ENCODE results near the gene PRICKLE1.

Gene PRICKLE1

DNA sequence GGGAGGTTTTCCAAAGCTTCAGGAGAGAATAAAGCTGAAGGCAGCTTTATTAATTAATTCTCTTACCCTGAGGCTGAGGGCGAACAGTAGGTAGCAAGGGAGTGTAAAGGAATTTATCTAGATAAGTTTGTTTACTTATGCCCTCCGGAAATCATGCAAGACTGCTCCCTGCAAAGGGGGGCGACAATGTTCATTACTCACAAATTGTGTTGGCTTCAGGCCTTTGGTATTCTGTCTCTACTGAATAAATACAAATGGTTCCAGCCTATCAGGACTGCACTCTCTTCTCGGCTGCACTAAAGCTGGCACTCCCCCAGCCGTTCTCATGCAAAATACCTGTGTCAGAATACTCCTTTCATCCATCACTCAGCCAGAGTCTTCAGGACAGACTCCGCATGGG is 142.8 kb downstream of the PRICKLE1 start:
- no peak for DNase-seq

DNA sequence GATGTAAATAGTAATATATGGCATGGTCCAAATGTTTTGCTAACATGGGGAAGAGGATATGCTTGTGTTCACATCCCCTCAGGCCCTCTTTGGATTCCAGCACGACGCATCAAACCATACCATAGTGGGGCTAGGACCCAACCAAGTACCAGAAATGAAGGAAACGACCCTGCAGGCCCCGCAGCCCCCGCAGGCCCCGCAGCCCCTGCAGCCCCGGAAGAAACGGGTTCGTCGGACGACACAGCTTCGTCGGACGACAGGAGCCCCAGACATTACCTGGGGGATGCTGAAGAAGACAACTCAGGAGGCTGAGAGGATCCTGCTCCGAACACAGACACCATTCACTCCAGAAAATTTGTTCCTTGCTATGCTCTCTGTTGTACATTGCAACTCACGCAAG is 143.7 kb downstream of the PRICKLE1 start:
- no peak for DNase-seq

DNA sequence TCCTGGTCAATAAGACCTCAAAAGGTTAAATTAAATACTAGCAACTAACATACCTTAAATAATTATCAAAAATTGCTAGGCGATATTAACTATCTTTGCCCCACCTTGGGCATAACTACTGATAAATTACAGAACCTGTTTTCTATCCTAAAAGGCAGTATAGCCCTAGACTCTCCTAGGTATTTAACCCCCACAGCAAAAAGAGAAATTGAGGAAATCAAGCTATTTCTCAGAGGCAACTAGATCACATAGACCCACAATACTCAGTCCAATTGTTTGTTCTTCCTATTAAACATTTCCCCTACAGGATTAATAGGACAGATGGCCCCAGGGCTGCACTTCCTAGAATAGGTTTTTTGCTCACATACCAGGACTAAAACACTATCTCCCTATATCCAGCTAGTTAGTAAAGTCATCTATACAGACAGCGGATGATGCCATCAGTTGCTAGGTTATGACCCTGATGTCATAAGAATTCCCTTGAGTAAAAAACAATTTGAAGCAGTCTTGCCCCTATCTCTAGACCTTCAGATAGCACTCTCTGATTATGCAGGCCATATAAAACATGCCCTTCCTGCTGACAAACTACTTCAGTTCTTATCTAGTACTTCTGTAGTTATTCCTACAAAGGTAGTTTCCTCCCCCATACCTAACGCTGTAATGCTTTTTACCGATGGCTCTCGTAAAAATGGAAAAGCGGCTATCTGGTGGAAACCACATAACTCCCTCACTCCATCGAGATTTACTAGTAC is 145.2 kb downstream of the PRICKLE1 start:
- no peak for DNase-seq

DNA sequence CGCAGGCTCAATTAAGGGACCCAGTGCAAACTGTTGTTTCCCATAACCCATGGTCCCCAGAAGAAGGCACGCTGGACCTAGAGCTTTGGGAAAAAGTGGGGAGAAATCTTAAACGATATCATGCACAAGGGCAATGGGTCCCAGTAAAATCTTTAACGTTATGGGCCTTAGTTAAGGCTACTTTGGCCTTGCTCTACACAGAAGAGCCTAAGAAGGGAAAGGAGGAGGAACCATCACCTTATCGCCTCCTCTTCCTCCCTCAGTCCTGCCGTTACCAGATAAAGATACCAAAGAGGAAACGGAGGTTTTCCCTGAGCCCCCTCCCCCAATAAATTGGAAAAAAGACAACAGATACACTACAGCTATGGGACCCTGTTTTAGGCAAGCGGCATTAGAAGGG is 146.7 kb downstream of the PRICKLE1 start:
- no peak for DNase-seq

DNA sequence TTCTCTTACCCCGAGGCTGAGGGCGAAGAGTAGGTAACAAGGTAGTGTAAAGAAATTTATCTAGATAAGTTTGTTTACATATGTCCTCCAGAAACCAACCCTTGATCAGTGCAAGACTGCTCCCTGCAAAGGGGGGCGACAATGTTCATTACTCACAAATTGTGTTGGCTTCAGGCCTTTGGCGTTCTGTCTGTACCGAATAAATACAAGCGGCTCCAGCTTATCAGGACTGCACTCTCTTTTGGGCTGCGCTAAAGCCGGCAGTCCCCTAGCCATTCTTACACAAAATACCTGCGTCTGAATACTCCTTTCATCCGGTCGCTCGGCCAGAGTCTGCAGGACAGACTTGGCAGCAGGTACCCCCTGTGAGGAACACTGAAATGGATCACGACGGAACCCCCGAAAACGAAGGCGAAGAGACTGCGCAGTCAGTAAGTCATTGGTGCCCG is 147.2 kb downstream of the PRICKLE1 start:
- DNase-seq = no peak

DNA sequence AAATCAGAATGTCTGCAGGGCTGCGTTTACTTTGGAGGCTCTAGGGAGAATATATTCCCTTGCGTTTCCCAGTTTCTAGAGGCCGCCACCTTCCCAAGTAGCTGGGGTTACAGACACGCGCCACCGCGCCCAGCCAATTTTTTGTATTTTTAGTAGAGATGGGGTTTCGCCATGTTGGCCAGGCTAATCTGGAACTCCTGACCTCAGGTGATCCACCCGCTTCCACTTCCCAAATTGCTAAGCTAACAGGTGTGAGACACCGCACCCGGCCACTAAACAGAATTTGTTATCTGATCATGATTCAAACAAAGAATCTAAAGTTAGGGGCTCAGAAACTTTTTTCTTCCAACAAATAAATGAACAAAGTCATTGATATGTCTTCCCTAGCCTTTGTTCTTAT is 148.9 kb downstream of the PRICKLE1 start:
- no peak for DNase-seq

DNA sequence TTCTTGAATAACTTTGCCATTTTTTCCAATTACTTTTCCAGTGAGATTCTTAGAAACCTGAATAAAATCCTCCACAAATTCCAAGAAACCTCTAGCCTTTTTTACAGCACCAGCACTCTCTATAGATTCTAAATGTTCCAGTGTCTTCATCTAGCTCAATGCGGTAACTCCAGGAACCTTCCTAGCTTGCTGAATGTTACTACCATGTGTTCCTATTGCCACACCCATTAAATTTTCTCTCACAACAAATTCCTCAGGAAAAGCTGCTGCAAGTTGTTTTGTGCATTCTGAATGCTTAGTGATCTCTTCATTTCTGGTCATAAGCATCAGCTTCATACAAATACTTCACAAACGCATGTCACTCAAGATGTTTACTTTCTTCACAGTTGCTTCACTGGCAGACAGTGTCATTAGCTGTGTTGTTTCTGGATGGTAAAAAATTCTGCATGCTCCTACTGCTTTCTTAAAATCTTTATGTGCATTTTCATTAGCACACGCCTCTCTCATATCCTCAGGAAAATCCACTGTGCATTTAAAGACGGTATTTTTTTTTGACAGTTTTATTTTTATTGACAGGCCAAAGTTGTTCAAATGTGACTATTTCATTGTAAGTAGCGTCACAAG is 156.9 kb downstream of the PRICKLE1 start:
- no peak for DNase-seq

DNA sequence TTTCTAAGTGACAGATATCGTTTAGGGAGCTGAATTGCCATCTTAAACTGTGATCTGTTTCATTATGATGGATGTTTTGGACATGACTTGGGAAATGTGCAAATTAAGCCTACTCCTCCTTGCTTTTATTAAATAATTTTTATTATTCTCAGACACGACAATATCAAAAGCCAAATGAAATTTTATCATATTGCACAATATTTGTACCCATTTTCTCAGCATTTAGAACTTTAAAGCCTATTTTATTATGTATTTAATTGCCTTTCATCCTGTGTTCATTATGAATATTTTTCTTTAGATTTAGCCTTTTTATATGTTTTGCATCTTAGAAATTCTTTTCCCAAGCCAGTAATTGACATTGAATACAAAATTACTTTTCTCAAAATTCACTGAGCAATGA is 160.7 kb downstream of the PRICKLE1 start:
- no peak for DNase-seq

DNA sequence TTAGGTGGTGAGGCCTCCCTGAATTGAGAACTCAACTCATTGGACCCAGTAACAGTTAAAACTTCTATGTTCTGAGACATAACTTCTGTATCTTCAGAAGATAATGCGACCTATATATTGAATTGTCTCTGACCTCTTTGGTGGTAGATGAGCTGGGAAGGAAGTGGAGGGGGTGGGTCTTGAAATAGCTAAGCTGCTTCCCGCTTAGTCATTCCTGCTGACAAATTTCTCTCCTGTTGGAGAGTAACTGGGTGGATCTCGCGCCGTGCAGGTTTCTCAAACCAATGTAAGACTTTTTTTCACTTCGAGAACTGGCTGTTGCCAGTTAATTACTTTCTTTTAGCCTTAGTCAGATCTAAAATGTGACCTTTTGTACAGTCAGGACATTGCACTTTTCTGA is 162.8 kb downstream of the PRICKLE1 start:
- DNase-seq = peak; percentile 35 to 51

DNA sequence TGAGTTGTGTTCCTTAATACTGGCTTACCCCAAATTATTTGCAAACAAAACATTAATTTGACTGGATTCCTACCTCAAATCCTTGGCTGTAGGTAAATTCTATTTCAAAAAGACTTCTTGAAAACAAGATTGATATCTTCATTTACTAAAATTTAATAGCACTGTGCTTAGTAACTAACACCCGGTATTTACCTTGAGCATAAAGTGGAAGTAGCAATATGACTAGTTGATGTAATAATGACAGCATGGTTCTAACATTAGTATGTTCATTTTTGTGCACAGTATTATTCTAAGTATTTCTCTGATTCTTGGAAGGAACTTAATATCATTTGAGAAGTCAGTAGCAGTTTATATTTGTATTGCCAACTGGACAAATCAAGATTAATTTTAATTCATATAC is 166.8 kb downstream of the PRICKLE1 start:
- DNase-seq = peak in 1 of 2 donors; percentile 18

DNA sequence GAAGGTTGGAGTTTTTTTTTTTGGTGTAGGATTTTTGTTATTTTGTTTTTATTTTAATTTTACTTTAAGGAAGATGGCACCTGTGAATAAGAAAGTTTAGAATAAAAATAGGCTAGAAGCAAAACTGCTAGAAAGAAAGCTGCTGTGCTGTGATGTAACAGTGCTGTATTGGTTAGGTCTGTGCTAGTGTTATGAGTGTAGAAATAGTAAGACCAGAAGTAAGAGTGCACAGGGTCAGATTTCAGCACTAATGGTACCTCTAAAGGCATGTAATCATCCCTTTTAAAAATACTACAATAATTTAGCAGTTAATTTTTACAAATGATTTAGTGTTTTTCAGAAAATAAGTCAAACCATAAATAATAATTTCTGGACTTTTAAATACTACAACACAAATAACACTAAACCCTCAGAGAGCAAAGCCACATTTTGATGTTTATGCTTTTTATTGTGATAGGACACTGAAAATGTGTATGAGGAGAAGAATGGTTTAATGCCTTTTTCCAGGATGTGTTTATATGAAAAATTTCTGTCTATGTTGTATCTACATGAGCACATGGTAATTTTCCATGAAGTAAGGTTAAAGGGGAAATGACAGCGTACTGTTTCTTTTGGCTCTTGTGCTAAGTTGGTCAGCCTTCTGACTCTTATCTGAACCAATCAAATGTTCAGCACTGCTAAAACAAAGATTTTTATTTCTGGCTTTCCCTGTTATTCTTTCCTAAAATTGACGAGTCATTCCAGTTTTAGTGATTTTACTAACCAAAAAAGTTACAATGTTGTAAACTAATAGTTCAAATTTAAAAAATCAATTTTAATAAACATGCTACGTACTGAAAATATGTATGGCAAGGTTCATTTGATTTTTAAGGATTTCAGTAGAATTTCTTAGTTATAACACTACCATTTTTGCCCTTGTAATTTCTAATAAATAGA is 167.4 kb downstream of the PRICKLE1 start:
- peak; percentile 41 to 42 for DNase-seq

DNA sequence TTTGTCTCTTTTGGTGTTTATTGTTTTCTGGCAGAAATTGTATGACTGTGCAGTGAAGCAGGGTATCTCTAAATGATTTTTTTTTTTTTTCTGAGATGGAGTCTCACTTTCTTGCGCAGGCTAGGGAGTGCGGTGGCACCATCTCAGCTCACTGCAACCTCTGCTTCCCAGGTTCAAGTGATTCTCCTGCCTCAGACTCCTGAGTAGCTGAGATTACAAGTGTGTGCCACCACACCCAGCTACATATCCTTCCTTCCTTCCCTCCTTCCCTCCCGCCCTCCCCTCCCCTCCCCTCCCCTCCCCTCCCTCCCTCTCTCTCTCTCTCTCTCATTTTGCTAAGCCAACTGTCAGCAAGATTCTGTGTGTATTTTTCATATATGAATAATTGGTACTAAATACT is 169.2 kb downstream of the PRICKLE1 start:
- no peak for DNase-seq

DNA sequence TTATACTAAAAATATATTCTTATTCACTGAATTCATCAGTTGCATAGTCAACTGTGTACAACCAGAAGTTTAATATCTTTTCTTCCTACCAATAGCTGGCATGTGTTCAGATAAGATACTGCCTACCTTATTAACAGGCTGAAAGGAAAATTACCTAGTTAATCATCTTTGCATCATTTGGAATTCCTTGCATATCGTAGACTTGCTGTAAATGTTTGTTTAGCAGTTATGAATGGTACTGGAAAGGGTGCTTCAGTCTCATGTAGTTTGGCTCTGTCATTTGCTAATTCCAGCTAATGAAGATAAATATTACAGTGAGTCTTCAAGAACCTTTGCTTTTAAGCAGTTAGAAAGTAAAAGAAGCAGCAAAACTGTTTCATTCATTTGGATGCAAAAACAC is 179.2 kb downstream of the PRICKLE1 start:
- no peak for DNase-seq

DNA sequence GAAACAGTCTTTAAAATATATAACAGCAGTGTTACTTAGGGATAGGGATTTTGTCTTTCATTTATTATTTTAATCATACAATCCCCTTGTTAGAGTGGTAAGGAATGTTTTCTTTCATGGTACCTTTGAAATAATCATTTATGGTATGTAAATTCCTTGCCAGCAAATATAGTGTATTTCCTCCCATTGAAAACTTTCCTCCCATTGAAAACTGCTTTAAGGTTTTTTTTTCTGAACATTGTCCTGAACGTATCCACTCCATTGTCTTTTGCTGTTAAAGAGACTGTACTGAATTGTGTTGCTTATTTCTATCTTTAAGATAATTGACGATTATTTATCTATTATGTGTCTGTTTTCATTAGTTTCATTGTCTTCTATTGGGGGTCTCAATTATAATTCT is 180.1 kb downstream of the PRICKLE1 start:
- no peak for DNase-seq

DNA sequence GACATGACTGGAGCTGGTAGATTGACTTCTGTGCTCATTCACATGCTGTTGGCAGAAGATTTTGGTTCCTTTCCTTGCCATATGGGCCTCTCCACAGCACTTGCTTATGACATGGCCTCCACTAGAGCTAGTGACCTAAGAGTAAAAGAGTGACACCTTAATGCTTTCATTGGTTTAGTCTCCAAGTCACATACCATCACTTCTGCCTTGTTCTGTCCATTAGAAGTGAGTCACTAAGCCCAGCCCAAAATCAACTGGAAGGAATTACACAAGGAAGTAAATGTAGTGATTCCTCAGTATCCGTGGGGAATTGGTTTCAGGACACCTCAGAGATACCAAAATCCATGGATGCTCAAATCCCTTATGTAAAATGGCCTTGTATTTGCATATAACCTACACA is 182.2 kb downstream of the PRICKLE1 start:
- no peak for DNase-seq
